ENCODE results near the gene TRIM24.

DNA sequence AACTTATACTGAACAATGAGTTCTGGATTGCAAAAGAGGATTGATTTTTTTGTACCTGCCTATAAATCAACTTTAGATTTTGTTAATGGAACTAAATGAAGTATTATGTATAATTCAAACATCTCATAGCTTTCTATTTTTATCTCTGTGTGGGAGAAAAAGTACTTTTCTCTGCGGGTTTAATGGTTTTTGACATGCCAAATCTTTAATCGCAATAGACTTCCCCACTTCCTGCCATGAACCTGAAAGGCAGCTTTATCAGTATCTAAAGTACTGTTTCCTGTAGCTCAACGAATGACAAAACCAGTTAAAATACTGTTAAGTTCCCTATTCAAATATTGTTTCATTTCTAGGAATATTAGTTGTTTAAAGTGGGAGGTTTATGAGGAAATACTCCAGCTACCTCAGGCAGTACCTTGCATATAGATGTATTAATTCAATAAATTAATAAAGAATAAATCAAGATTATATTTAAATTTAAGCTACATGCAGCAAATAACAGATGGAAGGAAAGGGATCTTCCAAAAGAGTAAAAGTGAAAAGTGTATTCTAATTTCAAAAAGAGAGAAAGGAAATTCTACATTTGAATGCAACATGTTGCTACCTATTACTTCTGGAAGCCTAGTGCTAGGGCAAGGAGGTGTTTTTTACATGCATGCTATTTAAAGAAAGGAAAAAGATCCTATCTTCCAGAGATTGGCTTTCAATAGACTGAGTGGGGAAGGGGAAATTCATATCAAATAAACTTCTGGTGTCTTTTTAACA lies 165.2 kb downstream of the TRIM24 start:
- TF ChIP-seq, protein P1, sequence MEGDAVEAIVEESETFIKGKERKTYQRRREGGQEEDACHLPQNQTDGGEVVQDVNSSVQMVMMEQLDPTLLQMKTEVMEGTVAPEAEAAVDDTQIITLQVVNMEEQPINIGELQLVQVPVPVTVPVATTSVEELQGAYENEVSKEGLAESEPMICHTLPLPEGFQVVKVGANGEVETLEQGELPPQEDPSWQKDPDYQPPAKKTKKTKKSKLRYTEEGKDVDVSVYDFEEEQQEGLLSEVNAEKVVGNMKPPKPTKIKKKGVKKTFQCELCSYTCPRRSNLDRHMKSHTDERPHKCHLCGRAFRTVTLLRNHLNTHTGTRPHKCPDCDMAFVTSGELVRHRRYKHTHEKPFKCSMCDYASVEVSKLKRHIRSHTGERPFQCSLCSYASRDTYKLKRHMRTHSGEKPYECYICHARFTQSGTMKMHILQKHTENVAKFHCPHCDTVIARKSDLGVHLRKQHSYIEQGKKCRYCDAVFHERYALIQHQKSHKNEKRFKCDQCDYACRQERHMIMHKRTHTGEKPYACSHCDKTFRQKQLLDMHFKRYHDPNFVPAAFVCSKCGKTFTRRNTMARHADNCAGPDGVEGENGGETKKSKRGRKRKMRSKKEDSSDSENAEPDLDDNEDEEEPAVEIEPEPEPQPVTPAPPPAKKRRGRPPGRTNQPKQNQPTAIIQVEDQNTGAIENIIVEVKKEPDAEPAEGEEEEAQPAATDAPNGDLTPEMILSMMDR (IDR thresholded peaks at IDR 0.05; ENCODE audit: low read depth, low read length) = no peak
- TF ChIP-seq MYC (IDR thresholded peaks at IDR 0.05; ENCODE audit: low read depth, low read length) (no peak), POLR2A (IDR thresholded peaks at IDR 0.05; ENCODE audit: extremely low read depth, insufficient read length) (no peak)
- TF ChIP-seq, protein P2, sequence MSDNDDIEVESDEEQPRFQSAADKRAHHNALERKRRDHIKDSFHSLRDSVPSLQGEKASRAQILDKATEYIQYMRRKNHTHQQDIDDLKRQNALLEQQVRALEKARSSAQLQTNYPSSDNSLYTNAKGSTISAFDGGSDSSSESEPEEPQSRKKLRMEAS (IDR thresholded peaks at IDR 0.05; ENCODE audit: low read depth, low read length) = 0 out of 2 replicates have a peak, but pooled peaks have one; percentile 5
